Chondrocyte (in vitro differentiated cells): Measurements from ENCODE around the gene MLIP. TPM values are rescaled to one million over a fixed set of nuclear protein-coding genes. Genes with fewer than 3 reads are reported as not detected.
"Not testable (repeated sequence)": the region's sequence is repeated elsewhere in the genome, so short reads cannot be mapped to it uniquely, and the experiment has no call there.

ENCODE experiments used
- DNase-seq: peaks from one replicate; pipeline ENCODE4 v3.0.0; 2021; ENCODE audit warnings: mixed read lengths, low spot score
- H3K27ac Mint-ChIP-seq: one replicate; pipeline ENCODE4 v1.8.0; 2021; ENCODE audit warnings: mild to moderate bottlenecking, moderate library complexity, mixed read lengths; ENCODE audit not compliant: unreplicated experiment
- H3K27me3 Mint-ChIP-seq: 2 replicates; pipeline ENCODE4 v1.8.0; 2021; ENCODE audit warnings: low read depth, mixed read lengths
- H3K36me3 Mint-ChIP-seq: 2 replicates; pipeline ENCODE4 v1.8.0; 2021; ENCODE audit warnings: low read depth, mixed read lengths
- H3K4me1 Mint-ChIP-seq: 2 replicates; pipeline ENCODE4 v1.8.0; 2021; ENCODE audit warnings: low read depth, mild to moderate bottlenecking, mixed read lengths
- H3K4me3 Mint-ChIP-seq: one replicate; pipeline ENCODE4 v1.8.0; 2021; ENCODE audit warnings: mild to moderate bottlenecking, moderate library complexity, mixed read lengths; ENCODE audit not compliant: unreplicated experiment
- H3K9me3 Mint-ChIP-seq: 2 replicates; pipeline ENCODE4 v1.8.0; 2021; ENCODE audit warnings: low read depth, mixed read lengths
- total RNA-seq: library from RNA; stranded (reverse); gene quantifications from 3 replicates; pipeline ENCODE4 v1.2.1, GENCODE V29; 2021
- TF ChIP-seq, protein P1 (sequence below): fragments of 200-600 bp; sonication (generic); IDR thresholded peaks from 2 replicates; pipeline ENCODE4 v1.5.0; 2021; ENCODE audit warnings: antibody characterized with exemption, mild to moderate bottlenecking, moderate library complexity

Gene MLIP
- total RNA-seq, 1 donor from 2014 or later, result not detected

DNA sequence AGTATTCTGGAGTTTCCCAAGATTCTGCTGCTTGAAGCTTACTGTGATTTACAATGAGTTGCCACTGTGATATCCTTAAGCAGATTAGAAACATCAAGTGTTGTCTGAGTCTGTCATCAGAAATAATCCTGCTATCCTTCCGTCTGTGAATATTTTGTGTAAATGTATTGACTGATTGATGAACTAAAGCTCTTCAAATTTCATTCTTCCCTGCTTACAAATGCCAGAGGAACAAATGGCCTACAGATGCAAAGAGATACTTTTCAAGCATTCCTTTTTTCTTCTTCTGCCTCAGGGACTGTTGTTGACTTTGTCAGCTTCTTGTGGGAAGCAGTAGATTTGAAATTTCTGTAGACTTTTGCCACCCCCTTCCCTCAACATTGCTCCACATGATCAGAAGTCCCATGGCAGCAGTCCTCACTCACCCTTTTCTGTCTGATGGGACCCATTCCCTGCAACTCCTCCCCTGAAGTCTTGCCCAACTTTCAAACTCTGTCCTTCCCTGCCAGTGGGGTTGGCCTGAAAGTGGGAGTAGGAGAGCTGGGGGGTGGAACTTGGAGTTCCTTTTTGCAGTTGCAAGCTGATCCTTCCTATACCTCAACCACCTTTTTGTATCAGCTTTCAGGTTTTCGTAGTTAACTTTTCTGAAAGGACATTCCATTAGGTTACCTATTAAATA, 38.5 kb upstream of the MLIP start:
- H3K9me3 Mint-ChIP-seq, result no peaks in the 10 kb centered on the region
- H3K4me3 Mint-ChIP-seq, result no peak overlapping the region
- H3K27ac Mint-ChIP-seq, result no peak overlapping the region
- H3K27me3 Mint-ChIP-seq, result no peaks in the 10 kb centered on the region
- H3K4me1 Mint-ChIP-seq, result peaks cover 22% of the 10 kb centered on the region
- TF ChIP-seq, protein P1, sequence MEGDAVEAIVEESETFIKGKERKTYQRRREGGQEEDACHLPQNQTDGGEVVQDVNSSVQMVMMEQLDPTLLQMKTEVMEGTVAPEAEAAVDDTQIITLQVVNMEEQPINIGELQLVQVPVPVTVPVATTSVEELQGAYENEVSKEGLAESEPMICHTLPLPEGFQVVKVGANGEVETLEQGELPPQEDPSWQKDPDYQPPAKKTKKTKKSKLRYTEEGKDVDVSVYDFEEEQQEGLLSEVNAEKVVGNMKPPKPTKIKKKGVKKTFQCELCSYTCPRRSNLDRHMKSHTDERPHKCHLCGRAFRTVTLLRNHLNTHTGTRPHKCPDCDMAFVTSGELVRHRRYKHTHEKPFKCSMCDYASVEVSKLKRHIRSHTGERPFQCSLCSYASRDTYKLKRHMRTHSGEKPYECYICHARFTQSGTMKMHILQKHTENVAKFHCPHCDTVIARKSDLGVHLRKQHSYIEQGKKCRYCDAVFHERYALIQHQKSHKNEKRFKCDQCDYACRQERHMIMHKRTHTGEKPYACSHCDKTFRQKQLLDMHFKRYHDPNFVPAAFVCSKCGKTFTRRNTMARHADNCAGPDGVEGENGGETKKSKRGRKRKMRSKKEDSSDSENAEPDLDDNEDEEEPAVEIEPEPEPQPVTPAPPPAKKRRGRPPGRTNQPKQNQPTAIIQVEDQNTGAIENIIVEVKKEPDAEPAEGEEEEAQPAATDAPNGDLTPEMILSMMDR, result no peak
- no peak for DNase-seq
- H3K36me3 Mint-ChIP-seq, result no peaks in the 10 kb centered on the region

DNA sequence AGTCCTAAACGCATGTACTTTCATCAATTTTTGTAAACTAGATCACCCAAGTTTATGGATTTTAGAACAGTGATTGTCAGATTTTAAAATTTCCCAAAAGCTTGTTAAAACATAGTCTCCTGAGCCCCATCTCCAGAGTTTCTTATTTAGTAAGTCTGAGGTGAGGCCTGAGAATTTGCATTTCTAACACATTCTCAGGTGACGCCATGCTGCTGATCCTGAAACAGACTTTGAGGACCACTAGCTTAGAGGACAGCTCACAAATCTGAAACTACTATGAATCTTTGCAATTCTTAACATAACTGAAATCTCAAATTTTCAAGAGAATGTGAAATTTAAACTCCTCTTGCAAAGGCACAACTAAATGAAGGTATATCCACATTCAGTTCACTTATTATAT, 37.8 kb upstream of the MLIP start:
- Mint-ChIP-seq H3K4me3 (no peak overlapping the region), H3K9me3 (no peaks in the 10 kb centered on the region), H3K36me3 (no peaks in the 10 kb centered on the region), H3K4me1 (peaks cover 22% of the 10 kb centered on the region), H3K27ac (no peak overlapping the region), H3K27me3 (no peaks in the 10 kb centered on the region)
- TF ChIP-seq, protein P1, result no peak
- DNase-seq, result no peak

DNA sequence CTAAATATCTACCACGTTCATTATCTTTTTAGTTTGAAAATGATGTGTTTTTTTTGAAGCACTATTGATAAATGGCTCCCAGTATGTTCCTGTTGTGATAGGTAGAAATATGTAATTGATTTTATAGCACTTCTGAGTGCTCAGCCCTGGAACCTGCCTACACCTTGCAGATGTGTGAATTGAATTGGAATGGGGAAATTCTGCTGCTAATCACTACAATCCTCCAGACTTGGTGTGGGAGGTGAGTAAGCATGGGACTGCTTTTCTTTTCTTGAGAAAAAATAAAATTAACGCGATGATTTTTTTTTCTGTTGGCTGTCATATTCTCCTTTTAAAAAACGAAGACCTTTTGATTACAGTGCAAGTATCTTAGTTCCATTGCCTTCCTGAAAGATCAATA, 37.1 kb upstream of the MLIP start:
- TF ChIP-seq, protein P1, result no peak
- no peak for DNase-seq
- H3K4me1 Mint-ChIP-seq, result peaks cover 22% of the 10 kb centered on the region
- no peak overlapping the region for H3K4me3 Mint-ChIP-seq
- no peaks in the 10 kb centered on the region for H3K36me3 Mint-ChIP-seq
- no peak overlapping the region for H3K27ac Mint-ChIP-seq
- no peaks in the 10 kb centered on the region for H3K9me3 Mint-ChIP-seq
- no peaks in the 10 kb centered on the region for H3K27me3 Mint-ChIP-seq

DNA sequence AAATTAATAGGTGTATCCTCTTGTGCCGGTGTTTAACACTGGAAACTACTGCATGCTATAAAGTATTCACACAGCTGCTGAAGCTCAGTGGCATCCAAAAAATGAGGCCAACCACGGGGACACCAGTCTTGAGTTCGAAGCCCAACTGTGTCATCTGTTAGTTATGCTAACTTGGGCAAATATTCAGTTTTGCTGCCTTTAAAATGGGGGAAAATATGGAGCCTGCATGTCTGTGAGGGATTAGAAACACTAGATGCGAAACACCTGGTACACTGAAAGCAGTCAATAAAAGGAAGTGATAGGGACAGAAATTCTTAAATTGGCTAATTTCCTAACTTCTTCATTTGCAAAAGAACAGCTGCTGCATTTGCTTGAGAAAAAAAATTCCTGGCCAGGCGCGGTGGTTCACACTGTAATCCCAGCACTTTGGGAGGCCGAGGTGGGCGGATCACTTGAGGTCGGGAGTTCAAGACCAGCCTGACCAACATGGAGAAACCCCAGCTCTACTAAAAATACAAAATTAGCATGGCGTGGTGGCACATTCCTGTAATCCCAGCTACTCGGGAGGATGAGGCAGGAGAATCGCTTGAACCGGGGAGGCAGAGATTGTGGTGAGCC, 36.6 kb upstream of the MLIP start:
- TF ChIP-seq, protein P1, result no peak
- Mint-ChIP-seq H3K36me3 (no peaks in the 10 kb centered on the region), H3K27ac (no peak overlapping the region), H3K27me3 (no peaks in the 10 kb centered on the region), H3K4me3 (no peak overlapping the region), H3K9me3 (no peaks in the 10 kb centered on the region), H3K4me1 (peaks cover 22% of the 10 kb centered on the region)
- no peak for DNase-seq

- peaks cover 16% of the 10 kb centered on the region for H3K4me1 Mint-ChIP-seq
- H3K9me3 Mint-ChIP-seq, result no peaks in the 10 kb centered on the region
- no peaks in the 10 kb centered on the region for H3K36me3 Mint-ChIP-seq
- TF ChIP-seq, protein P1, result no peak
- DNase-seq, result no peak
- H3K27ac Mint-ChIP-seq, result no peak overlapping the region
- H3K27me3 Mint-ChIP-seq, result no peaks in the 10 kb centered on the region
- H3K4me3 Mint-ChIP-seq, result no peak overlapping the region
Measured at GRCh38 chr6:54076159-54076789, 35.0 kb upstream of the MLIP start.

GRCh38 chr6:54081499-54081898, 29.7 kb upstream of the MLIP start:
- not testable (repeated sequence) for H3K27ac Mint-ChIP-seq, DNase-seq, H3K36me3 Mint-ChIP-seq, H3K27me3 Mint-ChIP-seq, H3K9me3 Mint-ChIP-seq, H3K4me3 Mint-ChIP-seq
- H3K4me1 Mint-ChIP-seq, result peaks cover 15% of the 10 kb centered on the region
